ENCODE measurements around the gene NCOR2. TPM values are rescaled to one million over a fixed set of nuclear protein-coding genes. Genes with fewer than 3 reads are reported as not detected.
A peak's percentile ranks its signal among the peaks of the same experiment; 100 is the strongest.

NCOR2 gene
- total and polyA plus RNA-seq, 2 donors (not counting 1 experiment from before 2014, with no cell fraction given) = 25.9 to 144 TPM

DNA sequence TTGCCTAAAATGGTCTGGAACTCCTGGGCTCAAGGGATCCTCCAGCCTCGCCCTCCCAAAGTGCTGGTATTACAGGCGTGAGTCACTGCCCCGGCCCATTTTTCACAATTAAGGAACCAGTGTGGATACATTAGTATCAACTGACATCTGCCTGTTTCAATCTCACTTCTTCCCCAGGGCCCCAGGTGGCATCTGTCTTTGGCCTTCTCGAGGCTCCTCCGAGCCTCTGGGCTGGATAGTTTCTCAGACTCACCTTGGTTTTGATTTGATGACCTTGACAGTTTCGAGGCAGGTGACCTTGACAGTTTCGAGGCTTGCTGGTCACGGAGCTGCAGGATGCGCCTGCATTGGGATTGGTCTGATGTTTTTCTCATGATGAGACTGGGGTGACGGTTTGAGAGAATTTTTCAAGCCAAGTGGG is 41.0 kb upstream of the NCOR2 start:
- peaks cover 10% of the 10 kb centered on the region for H3K27me3 Mint-ChIP-seq
- peak overlapping the region; percentile 73 for H3K4me2 ChIP-seq (replicated peaks; ENCODE audit: low read depth, low read length, poor library complexity, severe bottlenecking)
- TF ChIP-seq EZH2 (IDR thresholded peaks at IDR 0.05; ENCODE audit: borderline replicate concordance, insufficient read depth, low read depth, low read length, poor library complexity, severe bottlenecking) (no peak), CTCF (IDR thresholded peaks at IDR 0.05) (no peak)
- peak; percentile 46 for DNase-seq
- peaks cover 29 to 30% of the 10 kb centered on the region in 2 donors for H3K4me1 ChIP-seq (ENCODE audit: control insufficient read depth in 2 of 2, insufficient read depth in 2 of 2, low read length in 2 of 2)
- peaks cover 27% of the 10 kb centered on the region for H3K4me1 Mint-ChIP-seq
- ATAC-seq (ENCODE audit: low read depth) = no peak
- 20% methylated on average over 10 of the region's 10 CpGs for WGBS (ENCODE audit: insufficient coverage)
- peak overlapping the region; percentile 6 for H3K9ac ChIP-seq (ENCODE audit: low read length)
- H3K9me3 Mint-ChIP-seq (ENCODE audit: insufficient read depth) = no peaks in the 10 kb centered on the region
- H3K9me3 ChIP-seq (ENCODE audit: control extremely low read depth in 1 of 3, control insufficient read depth in 2 of 3, insufficient read depth in 1 of 3, low read length in 2 of 3) = peaks cover 0 to 13% (median 0%) of the 10 kb centered on the region in 3 donors
- no peak overlapping the region for H2AFZ ChIP-seq (ENCODE audit: insufficient read depth, low read depth, low read length, poor library complexity, severe bottlenecking)
- CTCF ChIA-PET = interaction anchor here (0.9 kb wide), 1 partner anchor 218 kb away, joined by 4 read pairs; no protein-coding TSS in a partner anchor
- no peaks in the 10 kb centered on the region for H3K79me2 ChIP-seq (ENCODE audit: control insufficient read depth, insufficient read depth, low read length)
- peak overlapping the region in 2 of 5 experiments; percentile 12 to 23 for H3K4me3 ChIP-seq (ENCODE audit: control extremely low read depth in 1 of 5, extremely low read depth in 1 of 5, insufficient read depth in 1 of 5, low read depth in 2 of 5, low read length in 4 of 5)
- POLR2A ChIA-PET = interaction anchor here (0.7 kb wide), 1 partner anchor 16 kb away, joined by 3 read pairs; no protein-coding TSS in a partner anchor
- no peak overlapping the region for H3K27ac Mint-ChIP-seq
- peak overlapping the region; percentile 62 for H3K4me3 Mint-ChIP-seq
- no peaks in the 10 kb centered on the region for H3K36me3 ChIP-seq (replicated peaks in 1 of 2; ENCODE audit: control extremely low read depth in 1 of 2, control insufficient read depth in 1 of 2, extremely low read depth in 1 of 2, insufficient read depth in 2 of 2, low read length in 1 of 2)
- peaks cover 0 to 4% (median 0%) of the 10 kb centered on the region in 4 experiments for H3K27me3 ChIP-seq (replicated peaks in 1 of 4; ENCODE audit: control extremely low read depth in 1 of 4, control insufficient read depth in 3 of 4, insufficient read depth in 4 of 4, low read length in 3 of 4)
- intact Hi-C loops (cut with micrococcal nuclease) = no loop called here
- H3K27ac ChIP-seq (ENCODE audit: low read length in 2 of 2) = peak overlapping the region in 1 of 2 donors; percentile 8
- no peaks in the 10 kb centered on the region for H4K20me1 ChIP-seq (ENCODE audit: control insufficient read depth, insufficient read depth, low read length, poor library complexity, severe bottlenecking)

DNA sequence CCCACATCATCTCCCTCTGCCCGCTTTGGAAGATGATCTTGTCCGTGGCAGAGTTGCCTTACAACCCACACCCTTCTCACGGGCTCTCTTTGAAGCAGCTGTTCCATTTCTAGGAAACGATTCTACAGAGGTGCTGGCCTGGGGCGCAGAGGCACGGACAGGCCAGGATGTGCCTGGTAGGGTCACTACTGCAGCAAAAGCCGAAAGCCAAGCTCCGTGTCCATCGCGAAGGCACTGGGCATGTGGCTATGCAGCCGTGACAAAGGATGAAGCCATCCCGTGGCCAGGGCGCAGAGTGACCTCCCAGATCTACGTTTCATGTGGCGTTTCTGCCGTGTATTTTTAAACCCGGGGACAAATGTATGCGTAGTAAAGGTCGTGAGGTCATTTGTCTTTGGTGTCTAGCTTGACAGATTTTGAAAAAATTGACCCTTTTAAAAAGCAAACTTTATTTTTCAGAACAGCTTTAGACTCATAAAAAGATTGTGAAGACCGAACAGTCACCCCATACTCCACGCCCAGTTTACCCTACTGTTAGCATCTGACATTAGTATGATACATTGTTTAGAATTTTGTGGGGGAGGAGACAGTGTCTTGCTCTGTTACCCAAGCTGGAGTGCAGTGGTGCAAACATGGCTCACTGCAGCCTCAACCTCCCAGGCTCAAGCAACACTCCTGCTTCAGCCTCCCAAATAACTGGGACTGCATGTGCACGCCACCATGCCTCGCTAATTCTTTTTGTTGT is 40.4 kb upstream of the NCOR2 start:
- no peak overlapping the region for H3K27ac Mint-ChIP-seq
- ATAC-seq (ENCODE audit: low read depth) (no peak), DNase-seq (no peak)
- H3K27me3 Mint-ChIP-seq = peaks cover 10% of the 10 kb centered on the region
- ChIA-PET POLR2A (no interaction called here), CTCF (no interaction called here)
- Histone ChIP-seq H4K20me1 (ENCODE audit: control insufficient read depth, insufficient read depth, low read length, poor library complexity, severe bottlenecking) (no peaks in the 10 kb centered on the region), H3K4me1 (ENCODE audit: control insufficient read depth in 2 of 2, insufficient read depth in 2 of 2, low read length in 2 of 2) (peaks cover 29 to 30% of the 10 kb centered on the region in 2 donors), H3K9ac (ENCODE audit: low read length) (no peak overlapping the region), H3K36me3 (replicated peaks in 1 of 2; ENCODE audit: control extremely low read depth in 1 of 2, control insufficient read depth in 1 of 2, extremely low read depth in 1 of 2, insufficient read depth in 2 of 2, low read length in 1 of 2) (no peaks in the 10 kb centered on the region), H3K27ac (ENCODE audit: low read length in 2 of 2) (no peak overlapping the region), H3K9me3 (ENCODE audit: control extremely low read depth in 1 of 3, control insufficient read depth in 2 of 3, insufficient read depth in 1 of 3, low read length in 2 of 3) (peaks cover 0 to 11% (median 0%) of the 10 kb centered on the region in 3 donors), H3K4me2 (replicated peaks; ENCODE audit: low read depth, low read length, poor library complexity, severe bottlenecking) (peak overlapping the region; percentile 73), H2AFZ (ENCODE audit: insufficient read depth, low read depth, low read length, poor library complexity, severe bottlenecking) (no peak overlapping the region), H3K27me3 (replicated peaks in 1 of 4; ENCODE audit: control extremely low read depth in 1 of 4, control insufficient read depth in 3 of 4, insufficient read depth in 4 of 4, low read length in 3 of 4) (peaks cover 0 to 4% (median 0%) of the 10 kb centered on the region in 4 experiments), H3K79me2 (ENCODE audit: control insufficient read depth, insufficient read depth, low read length) (no peaks in the 10 kb centered on the region), H3K4me3 (ENCODE audit: control extremely low read depth in 1 of 5, extremely low read depth in 1 of 5, insufficient read depth in 1 of 5, low read depth in 2 of 5, low read length in 4 of 5) (no peak overlapping the region)
- WGBS (ENCODE audit: insufficient coverage) = 92% methylated on average over 19 of the region's 23 CpGs
- no peak overlapping the region for H3K4me3 Mint-ChIP-seq
- H3K4me1 Mint-ChIP-seq = peaks cover 27% of the 10 kb centered on the region
- intact Hi-C loops (cut with micrococcal nuclease) = no loop called here
- no peaks in the 10 kb centered on the region for H3K9me3 Mint-ChIP-seq (ENCODE audit: insufficient read depth)
- TF ChIP-seq EZH2 (IDR thresholded peaks at IDR 0.05; ENCODE audit: borderline replicate concordance, insufficient read depth, low read depth, low read length, poor library complexity, severe bottlenecking) = no peak
- TF ChIP-seq CTCF (IDR thresholded peaks at IDR 0.05) = no peak

All from B cell (primary cell).